Dendritic cell treated with granulocyte-macrophage colony-stimulating factor and Interleukin-4, amounts not matched to agents 40 ng/mL and 50 ng/mL, for 4 days (primary cell): ENCODE data around the gene BARHL1.
A peak's percentile ranks its signal among the peaks of the same experiment; 100 is the strongest.

Experiments used
- H3K27ac Mint-ChIP-seq: one replicate; pipeline ENCODE4 v1.8.0; 2022; ENCODE audit warnings: mild to moderate bottlenecking, mixed read lengths
- H3K27me3 Mint-ChIP-seq: one replicate; pipeline ENCODE4 v1.8.0; 2022; ENCODE audit warnings: mild to moderate bottlenecking, mixed read lengths
- H3K36me3 Mint-ChIP-seq: one replicate; pipeline ENCODE4 v1.8.0; 2022; ENCODE audit warnings: low read depth, mixed read lengths
- H3K4me1 Mint-ChIP-seq: one replicate; pipeline ENCODE4 v1.8.0; 2022; ENCODE audit warnings: low read depth, mixed read lengths
- H3K4me3 Mint-ChIP-seq: one replicate; pipeline ENCODE4 v1.8.0; 2022; ENCODE audit warnings: mild to moderate bottlenecking, moderate library complexity, mixed read lengths
- H3K9me3 Mint-ChIP-seq: one replicate; pipeline ENCODE4 v1.8.0; 2022; ENCODE audit warnings: mixed read lengths
- intact Hi-C: fragments of 100-400 bp; cut with micrococcal nuclease; formaldehyde crosslinking; loops from one replicate; pipeline ENCODE4 v1.15.0; 2022

The BARHL1 gene

GRCh38 chr9:132582276-132582785, at the start of gene BARHL1:
BARHL1 (plus strand) TSS chr9:132582606; CDS start chr9:132582798, 192 bp downstream.
- H3K27me3 Mint-ChIP-seq, result peaks cover 97% of the 10 kb centered on the region

GRCh38 chr9:132534832-132535231, 47.6 kb upstream of the BARHL1 start:
- H3K36me3 Mint-ChIP-seq, result no peaks in the 10 kb centered on the region
- H3K27me3 Mint-ChIP-seq, result peaks cover 23% of the 10 kb centered on the region
- no peak overlapping the region for H3K27ac Mint-ChIP-seq
- H3K4me3 Mint-ChIP-seq, result no peak overlapping the region
- intact Hi-C loops, result no loop called here
- no peaks in the 10 kb centered on the region for H3K4me1 Mint-ChIP-seq
- H3K9me3 Mint-ChIP-seq, result no peaks in the 10 kb centered on the region

More at GRCh38 chr9:132582276-132582785, at the start of gene BARHL1:
- peaks cover 11% of the 10 kb centered on the region for H3K4me1 Mint-ChIP-seq
- no peak within 1 kb of the TSS for H3K27ac Mint-ChIP-seq
- peak within 1 kb of the TSS; percentile 66 for H3K4me3 Mint-ChIP-seq
- intact Hi-C loops, result no loop called here
- no peaks in the 10 kb centered on the region for H3K36me3 Mint-ChIP-seq
- no peaks in the 10 kb centered on the region for H3K9me3 Mint-ChIP-seq

- no peak overlapping the region for H3K4me3 Mint-ChIP-seq
- H3K27me3 Mint-ChIP-seq, result peaks cover 11% of the 10 kb centered on the region
- H3K36me3 Mint-ChIP-seq, result no peaks in the 10 kb centered on the region
- intact Hi-C loops, result no loop called here
- H3K4me1 Mint-ChIP-seq, result no peaks in the 10 kb centered on the region
- no peaks in the 10 kb centered on the region for H3K9me3 Mint-ChIP-seq
- H3K27ac Mint-ChIP-seq, result no peak overlapping the region
Observed at GRCh38 chr9:132536124-132536523, 46.3 kb upstream of the BARHL1 start.

- no peaks in the 10 kb centered on the region for H3K4me1 Mint-ChIP-seq
- intact Hi-C loops, result no loop called here
Observed at GRCh38 chr9:132537352-132537751, 45.1 kb upstream of the BARHL1 start.

GRCh38 chr9:132538071-132538470, 44.3 kb upstream of the BARHL1 start:
- Mint-ChIP-seq H3K4me1 (no peaks in the 10 kb centered on the region), H3K9me3 (no peaks in the 10 kb centered on the region), H3K27ac (no peak overlapping the region), H3K36me3 (no peaks in the 10 kb centered on the region), H3K27me3 (peaks cover 3% of the 10 kb centered on the region), H3K4me3 (no peak overlapping the region)
- intact Hi-C loops, result no loop called here

More at GRCh38 chr9:132537352-132537751, 45.1 kb upstream of the BARHL1 start:
- H3K9me3 Mint-ChIP-seq, result no peaks in the 10 kb centered on the region
- no peak overlapping the region for H3K4me3 Mint-ChIP-seq
- peaks cover 3% of the 10 kb centered on the region for H3K27me3 Mint-ChIP-seq
- H3K36me3 Mint-ChIP-seq, result no peaks in the 10 kb centered on the region
- no peak overlapping the region for H3K27ac Mint-ChIP-seq

GRCh38 chr9:132539096-132539495, 43.3 kb upstream of the BARHL1 start:
- Mint-ChIP-seq H3K4me3 (no peak overlapping the region), H3K27ac (no peak overlapping the region), H3K27me3 (no peaks in the 10 kb centered on the region), H3K36me3 (no peaks in the 10 kb centered on the region), H3K9me3 (no peaks in the 10 kb centered on the region), H3K4me1 (no peaks in the 10 kb centered on the region)
- intact Hi-C loops, result no loop called here

- no peak overlapping the region for H3K27ac Mint-ChIP-seq
- intact Hi-C loops, result no loop called here
Observed at GRCh38 chr9:132541051-132541450, 41.4 kb upstream of the BARHL1 start.

GRCh38 chr9:132541870-132542830, 40.3 kb upstream of the BARHL1 start:
- Mint-ChIP-seq H3K36me3 (no peaks in the 10 kb centered on the region), H3K4me1 (no peaks in the 10 kb centered on the region), H3K27ac (no peak overlapping the region), H3K9me3 (no peaks in the 10 kb centered on the region), H3K4me3 (no peak overlapping the region), H3K27me3 (peaks cover 22% of the 10 kb centered on the region)
- intact Hi-C loops, result no loop called here

More at GRCh38 chr9:132541051-132541450, 41.4 kb upstream of the BARHL1 start:
- H3K27me3 Mint-ChIP-seq, result peaks cover 15% of the 10 kb centered on the region
- no peaks in the 10 kb centered on the region for H3K9me3 Mint-ChIP-seq
- no peaks in the 10 kb centered on the region for H3K36me3 Mint-ChIP-seq
- H3K4me3 Mint-ChIP-seq, result no peak overlapping the region
- H3K4me1 Mint-ChIP-seq, result no peaks in the 10 kb centered on the region

GRCh38 chr9:132543251-132543650, 39.2 kb upstream of the BARHL1 start:
- intact Hi-C loops, result no loop called here
- Mint-ChIP-seq H3K4me1 (no peaks in the 10 kb centered on the region), H3K36me3 (no peaks in the 10 kb centered on the region), H3K27ac (no peak overlapping the region), H3K9me3 (no peaks in the 10 kb centered on the region), H3K27me3 (peaks cover 23% of the 10 kb centered on the region), H3K4me3 (no peak overlapping the region)

GRCh38 chr9:132543960-132544359, 38.4 kb upstream of the BARHL1 start:
- Mint-ChIP-seq H3K27ac (no peak overlapping the region), H3K27me3 (peaks cover 23% of the 10 kb centered on the region), H3K9me3 (no peaks in the 10 kb centered on the region), H3K4me1 (no peaks in the 10 kb centered on the region), H3K36me3 (no peaks in the 10 kb centered on the region), H3K4me3 (no peak overlapping the region)
- intact Hi-C loops, result no loop called here

- Mint-ChIP-seq H3K36me3 (no peaks in the 10 kb centered on the region), H3K4me3 (no peak overlapping the region), H3K27ac (no peak overlapping the region), H3K4me1 (no peaks in the 10 kb centered on the region), H3K9me3 (no peaks in the 10 kb centered on the region), H3K27me3 (peaks cover 23% of the 10 kb centered on the region)
- intact Hi-C loops, result no loop called here
Observed at GRCh38 chr9:132545578-132545977, 36.8 kb upstream of the BARHL1 start.

- intact Hi-C loops, result no loop called here
- no peaks in the 10 kb centered on the region for H3K4me1 Mint-ChIP-seq
- peaks cover 23% of the 10 kb centered on the region for H3K27me3 Mint-ChIP-seq
- H3K4me3 Mint-ChIP-seq, result no peak overlapping the region
- no peaks in the 10 kb centered on the region for H3K9me3 Mint-ChIP-seq
- H3K36me3 Mint-ChIP-seq, result no peaks in the 10 kb centered on the region
- H3K27ac Mint-ChIP-seq, result no peak overlapping the region
Observed at GRCh38 chr9:132546148-132547051, 36.0 kb upstream of the BARHL1 start.

- H3K4me3 Mint-ChIP-seq, result no peak overlapping the region
- no peaks in the 10 kb centered on the region for H3K4me1 Mint-ChIP-seq
- H3K36me3 Mint-ChIP-seq, result no peaks in the 10 kb centered on the region
- intact Hi-C loops, result no loop called here
- H3K27me3 Mint-ChIP-seq, result peaks cover 23% of the 10 kb centered on the region
- no peaks in the 10 kb centered on the region for H3K9me3 Mint-ChIP-seq
- H3K27ac Mint-ChIP-seq, result no peak overlapping the region
Observed at GRCh38 chr9:132547052-132547431, 35.4 kb upstream of the BARHL1 start.

- intact Hi-C loops, result no loop called here
- Mint-ChIP-seq H3K27me3 (peaks cover 23% of the 10 kb centered on the region), H3K4me3 (no peak overlapping the region), H3K4me1 (no peaks in the 10 kb centered on the region), H3K36me3 (no peaks in the 10 kb centered on the region), H3K9me3 (no peaks in the 10 kb centered on the region), H3K27ac (no peak overlapping the region)
Observed at GRCh38 chr9:132547436-132547835, 35.0 kb upstream of the BARHL1 start.
